Measurements from ENCODE around the gene PHACTR3. TPM values are rescaled to one million over a fixed set of nuclear protein-coding genes. Genes with fewer than 3 reads are reported as not detected.

PHACTR3 gene
- total RNA-seq, 5 donors from 2014 or later (not counting 1 experiment from before 2014, with no cell fraction given) = not detected

- 52% methylated on average over 7 of the region's 10 CpGs for WGBS (ENCODE audit: insufficient coverage)
- ChIA-PET POLR2A (no interaction called here), CTCF (no interaction called here)
- peaks cover 14 to 18% of the 10 kb centered on the region in 2 donors for H3K27me3 Mint-ChIP-seq
- no peak for DNase-seq
- H3K4me1 Mint-ChIP-seq = no peaks in the 10 kb centered on the region
- no peak overlapping the region for H3K4me3 Mint-ChIP-seq
- Histone ChIP-seq H3K4me3 (ENCODE audit: control insufficient read depth in 1 of 2, extremely low read depth in 1 of 2, low read length in 1 of 2) (no peak overlapping the region), H3K36me3 (ENCODE audit: control insufficient read depth in 2 of 2, extremely low read depth in 1 of 2, insufficient read depth in 1 of 2, low read length in 1 of 2) (no peaks in the 10 kb centered on the region), H3K27ac (ENCODE audit: low read length) (no peak overlapping the region), H3K27me3 (replicated peaks in 1 of 2; ENCODE audit: control insufficient read depth in 2 of 2, extremely low read depth in 1 of 2, insufficient read depth in 2 of 2, low read length in 1 of 2) (peaks cover 0 to 26% of the 10 kb centered on the region in 2 experiments), H3K9me3 (no peaks in the 10 kb centered on the region), H3K4me1 (ENCODE audit: control insufficient read depth in 1 of 2, extremely low read depth in 1 of 2, insufficient read depth in 2 of 2, low read length in 2 of 2) (no peaks in the 10 kb centered on the region)
- H3K9me3 Mint-ChIP-seq = peaks cover 0 to 4% (median 0%) of the 10 kb centered on the region in 3 donors
- no peak overlapping the region for H3K27ac Mint-ChIP-seq
- H3K36me3 Mint-ChIP-seq = no peaks in the 10 kb centered on the region
- ATAC-seq (replicated peaks in 1 of 4) = no peak
Measured at GRCh38 chr20:59786801-59787537, 182.6 kb downstream of the PHACTR3 start.

GRCh38 chr20:59787538-59787890 lies 183.2 kb downstream of the PHACTR3 start:
- peak in 1 of 35 experiments; percentile 14 for DNase-seq
- Mint-ChIP-seq H3K36me3 (no peaks in the 10 kb centered on the region), H3K4me1 (no peaks in the 10 kb centered on the region), H3K27me3 (peaks cover 14 to 19% of the 10 kb centered on the region in 2 donors), H3K4me3 (no peak overlapping the region), H3K9me3 (peaks cover 0 to 8% (median 0%) of the 10 kb centered on the region in 3 donors), H3K27ac (no peak overlapping the region)
- H3K4me1 ChIP-seq (ENCODE audit: control insufficient read depth in 1 of 2, extremely low read depth in 1 of 2, insufficient read depth in 2 of 2, low read length in 2 of 2) = no peaks in the 10 kb centered on the region
- POLR2A ChIA-PET = no interaction called here
- H3K27ac ChIP-seq (ENCODE audit: low read length) = no peak overlapping the region
- no peaks in the 10 kb centered on the region for H3K36me3 ChIP-seq (ENCODE audit: control insufficient read depth in 2 of 2, extremely low read depth in 1 of 2, insufficient read depth in 1 of 2, low read length in 1 of 2)
- no peaks in the 10 kb centered on the region for H3K9me3 ChIP-seq
- WGBS (ENCODE audit: insufficient coverage) = 20% methylated on average over 1 of the region's 2 CpGs
- H3K4me3 ChIP-seq (ENCODE audit: control insufficient read depth in 1 of 2, extremely low read depth in 1 of 2, low read length in 1 of 2) = no peak overlapping the region
- peaks cover 0 to 26% of the 10 kb centered on the region in 2 experiments for H3K27me3 ChIP-seq (replicated peaks in 1 of 2; ENCODE audit: control insufficient read depth in 2 of 2, extremely low read depth in 1 of 2, insufficient read depth in 2 of 2, low read length in 1 of 2)
- no peak for ATAC-seq (replicated peaks in 1 of 4)
- CTCF ChIA-PET = no interaction called here

DNA sequence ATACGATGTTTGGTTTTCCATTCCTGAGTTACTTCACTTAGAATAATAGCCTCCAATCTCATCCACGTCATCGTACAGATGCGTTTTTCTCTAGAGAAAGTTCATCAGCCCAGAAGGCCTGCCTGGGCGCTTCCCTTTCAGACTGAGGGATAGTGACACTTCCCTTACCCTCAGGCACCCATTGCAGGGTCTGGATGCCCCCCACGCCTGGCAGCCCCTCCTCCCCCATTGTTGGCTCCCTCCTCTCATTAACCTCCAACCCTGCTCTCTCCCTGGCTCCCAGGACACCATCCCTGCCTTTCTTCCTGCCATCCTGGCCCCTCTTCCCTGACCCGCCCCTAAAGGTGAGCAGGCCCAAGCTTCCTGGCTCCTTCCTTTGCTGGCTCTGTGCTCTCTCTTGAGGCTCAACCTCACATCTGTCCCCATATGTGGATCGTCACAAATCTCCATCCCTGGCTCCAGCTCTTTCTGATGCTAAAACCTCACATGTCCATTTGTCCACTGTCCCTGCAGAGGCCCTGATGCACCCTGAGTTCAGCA lies 183.9 kb downstream of the PHACTR3 start:
- CTCF ChIA-PET = no interaction called here
- no peak for ATAC-seq (replicated peaks in 1 of 4)

DNA sequence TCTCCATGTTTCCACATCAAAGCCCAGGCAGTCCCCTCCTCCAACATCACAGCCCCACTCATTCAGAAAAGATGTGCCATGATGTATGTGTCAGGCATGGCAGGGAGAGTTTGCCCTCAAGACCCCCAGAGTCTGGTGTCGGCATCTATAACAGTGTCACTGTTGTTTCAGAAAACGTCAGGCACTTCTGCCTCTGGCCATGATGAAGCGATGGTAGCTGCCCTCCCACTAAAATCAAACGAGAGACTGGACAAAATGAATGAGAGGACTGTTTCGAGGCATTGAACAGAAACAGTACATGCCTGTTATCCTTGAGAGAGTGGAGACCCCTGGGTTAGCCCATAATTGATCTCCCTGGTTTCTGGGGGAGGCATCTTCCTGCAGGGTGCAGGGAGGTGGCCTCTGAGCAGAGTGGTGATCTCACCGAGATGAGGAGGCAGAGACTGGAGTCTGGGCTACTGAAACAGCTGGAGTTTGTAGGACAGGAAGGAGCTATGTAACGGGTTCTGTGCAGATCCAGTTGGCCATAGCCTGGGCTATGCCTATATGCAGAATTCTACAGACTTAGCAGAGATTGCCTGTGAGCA lies 184.6 kb downstream of the PHACTR3 start:
- WGBS (ENCODE audit: insufficient coverage) = 52% methylated on average over 5 of the region's 7 CpGs
- H3K27ac ChIP-seq (ENCODE audit: low read length) = no peak overlapping the region
- H3K4me3 Mint-ChIP-seq = no peak overlapping the region
- ATAC-seq (replicated peaks in 1 of 4) = no peak
- H3K9me3 Mint-ChIP-seq = peaks cover 0 to 8% (median 0%) of the 10 kb centered on the region in 3 donors
- peak in 1 of 35 experiments; percentile 8 for DNase-seq
- no peak overlapping the region for H3K27ac Mint-ChIP-seq
- ChIA-PET CTCF (no interaction called here), POLR2A (no interaction called here)
- H3K4me1 Mint-ChIP-seq = no peaks in the 10 kb centered on the region
- H3K27me3 Mint-ChIP-seq = peaks cover 14 to 19% of the 10 kb centered on the region in 2 donors
- no peaks in the 10 kb centered on the region for H3K36me3 Mint-ChIP-seq
- H3K27me3 ChIP-seq (replicated peaks in 1 of 2; ENCODE audit: control insufficient read depth in 2 of 2, extremely low read depth in 1 of 2, insufficient read depth in 2 of 2, low read length in 1 of 2) = peaks cover 0 to 26% of the 10 kb centered on the region in 2 experiments
- no peaks in the 10 kb centered on the region for H3K4me1 ChIP-seq (ENCODE audit: control insufficient read depth in 1 of 2, extremely low read depth in 1 of 2, insufficient read depth in 2 of 2, low read length in 2 of 2)
- H3K36me3 ChIP-seq (ENCODE audit: control insufficient read depth in 2 of 2, extremely low read depth in 1 of 2, insufficient read depth in 1 of 2, low read length in 1 of 2) = no peaks in the 10 kb centered on the region
- H3K4me3 ChIP-seq (ENCODE audit: control insufficient read depth in 1 of 2, extremely low read depth in 1 of 2, low read length in 1 of 2) = no peak overlapping the region
- H3K9me3 ChIP-seq = no peaks in the 10 kb centered on the region

More for the DNA sequence above, 183.9 kb downstream of the PHACTR3 start:
- Histone ChIP-seq H3K27me3 (replicated peaks in 1 of 2; ENCODE audit: control insufficient read depth in 2 of 2, extremely low read depth in 1 of 2, insufficient read depth in 2 of 2, low read length in 1 of 2) (peaks cover 0 to 26% of the 10 kb centered on the region in 2 experiments), H3K27ac (ENCODE audit: low read length) (no peak overlapping the region), H3K36me3 (ENCODE audit: control insufficient read depth in 2 of 2, extremely low read depth in 1 of 2, insufficient read depth in 1 of 2, low read length in 1 of 2) (no peaks in the 10 kb centered on the region), H3K4me1 (ENCODE audit: control insufficient read depth in 1 of 2, extremely low read depth in 1 of 2, insufficient read depth in 2 of 2, low read length in 2 of 2) (no peaks in the 10 kb centered on the region), H3K9me3 (no peaks in the 10 kb centered on the region), H3K4me3 (ENCODE audit: control insufficient read depth in 1 of 2, extremely low read depth in 1 of 2, low read length in 1 of 2) (no peak overlapping the region)
- Mint-ChIP-seq H3K4me1 (no peaks in the 10 kb centered on the region), H3K9me3 (peaks cover 0 to 8% (median 0%) of the 10 kb centered on the region in 3 donors), H3K27ac (no peak overlapping the region), H3K4me3 (no peak overlapping the region), H3K36me3 (no peaks in the 10 kb centered on the region), H3K27me3 (peaks cover 14 to 19% of the 10 kb centered on the region in 2 donors)
- POLR2A ChIA-PET = no interaction called here
- WGBS (ENCODE audit: insufficient coverage) = 58% methylated on average over 7 of the region's 8 CpGs
- DNase-seq = no peak

- no CpG with 5 or more reads among the region's 2 CpGs for WGBS (ENCODE audit: insufficient coverage)
- Mint-ChIP-seq H3K36me3 (no peaks in the 10 kb centered on the region), H3K9me3 (peaks cover 0 to 8% (median 0%) of the 10 kb centered on the region in 3 donors), H3K27me3 (peaks cover 14 to 20% of the 10 kb centered on the region in 2 donors), H3K4me1 (no peaks in the 10 kb centered on the region), H3K27ac (no peak overlapping the region), H3K4me3 (no peak overlapping the region)
- no peak overlapping the region for H3K4me3 ChIP-seq (ENCODE audit: control insufficient read depth in 1 of 2, extremely low read depth in 1 of 2, low read length in 1 of 2)
- no peaks in the 10 kb centered on the region for H3K4me1 ChIP-seq (ENCODE audit: control insufficient read depth in 1 of 2, extremely low read depth in 1 of 2, insufficient read depth in 2 of 2, low read length in 2 of 2)
- ChIA-PET POLR2A (no interaction called here), CTCF (no interaction called here)
- no peak for DNase-seq
- no peak for ATAC-seq (replicated peaks in 1 of 4)
- H3K9me3 ChIP-seq = no peaks in the 10 kb centered on the region
- H3K27ac ChIP-seq (ENCODE audit: low read length) = no peak overlapping the region
- no peaks in the 10 kb centered on the region for H3K36me3 ChIP-seq (ENCODE audit: control insufficient read depth in 2 of 2, extremely low read depth in 1 of 2, insufficient read depth in 1 of 2, low read length in 1 of 2)
- H3K27me3 ChIP-seq (replicated peaks in 1 of 2; ENCODE audit: control insufficient read depth in 2 of 2, extremely low read depth in 1 of 2, insufficient read depth in 2 of 2, low read length in 1 of 2) = peaks cover 0 to 22% of the 10 kb centered on the region in 2 experiments
Measured at GRCh38 chr20:59789686-59790085, 185.3 kb downstream of the PHACTR3 start.

DNA sequence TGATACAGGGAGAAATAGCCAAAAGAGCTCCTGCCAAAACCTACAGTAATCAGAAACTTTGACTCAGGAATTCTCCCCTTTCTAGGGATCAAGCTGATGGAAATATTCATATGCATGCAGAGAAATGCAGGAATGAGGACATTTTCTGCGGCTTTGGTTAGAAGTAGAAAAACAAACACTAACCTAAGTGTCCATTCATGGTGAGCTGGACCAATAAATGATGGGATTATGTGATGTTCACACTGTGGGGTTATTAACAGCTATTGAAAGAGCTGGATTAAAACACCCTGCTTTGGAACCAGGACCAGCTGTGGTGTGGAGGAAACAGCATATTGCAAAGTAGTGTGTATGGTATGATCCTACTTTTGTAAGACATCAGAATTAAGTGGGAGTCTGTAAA lies 186.0 kb downstream of the PHACTR3 start:
- peaks cover 0 to 21% of the 10 kb centered on the region in 2 experiments for H3K27me3 ChIP-seq (replicated peaks in 1 of 2; ENCODE audit: control insufficient read depth in 2 of 2, extremely low read depth in 1 of 2, insufficient read depth in 2 of 2, low read length in 1 of 2)
- H3K4me3 ChIP-seq (ENCODE audit: control insufficient read depth in 1 of 2, extremely low read depth in 1 of 2, low read length in 1 of 2) = no peak overlapping the region
- DNase-seq (no peak), ATAC-seq (replicated peaks in 1 of 4) (no peak)
- Mint-ChIP-seq H3K27me3 (peaks cover 14 to 22% of the 10 kb centered on the region in 2 donors), H3K4me3 (no peak overlapping the region), H3K4me1 (no peaks in the 10 kb centered on the region), H3K9me3 (peaks cover 0 to 8% (median 5%) of the 10 kb centered on the region in 3 donors), H3K27ac (no peak overlapping the region), H3K36me3 (no peaks in the 10 kb centered on the region)
- no CpG with 5 or more reads among the region's 1 CpG for WGBS (ENCODE audit: insufficient coverage)
- H3K36me3 ChIP-seq (ENCODE audit: control insufficient read depth in 2 of 2, extremely low read depth in 1 of 2, insufficient read depth in 1 of 2, low read length in 1 of 2) = no peaks in the 10 kb centered on the region
- CTCF ChIA-PET = no interaction called here
- POLR2A ChIA-PET = no interaction called here
- no peaks in the 10 kb centered on the region for H3K4me1 ChIP-seq (ENCODE audit: control insufficient read depth in 1 of 2, extremely low read depth in 1 of 2, insufficient read depth in 2 of 2, low read length in 2 of 2)
- H3K27ac ChIP-seq (ENCODE audit: low read length) = no peak overlapping the region
- H3K9me3 ChIP-seq = no peaks in the 10 kb centered on the region
